Caco-2 (cell line): ENCODE data around the gene PPM1E. TPM values are rescaled to one million over a fixed set of nuclear protein-coding genes. Genes with fewer than 3 reads are reported as not detected.
A peak's percentile ranks its signal among the peaks of the same experiment; 100 is the strongest.
"Not testable (repeated sequence)": the region's sequence is repeated elsewhere in the genome, so short reads cannot be mapped to it uniquely, and the experiment has no call there.

ENCODE experiments used
- BruUV-seq: library from RNA; stranded (reverse); fragments of 400-500 nt; replicated peaks from 2 replicates; lab custom pipeline; 2021; lab: Mats Ljungman, UMichigan
- CTCF ChIA-PET: fragments of 300-600 bp; sonication (Branson Sonifier 250); formaldehyde crosslinking; loops from one replicate; lab custom pipeline; 2022; ENCODE audit warnings: antibody characterized with exemption; lab: Charles Lee
- POLR2A ChIA-PET: fragments of 300-600 bp; sonication (Branson Sonifier 250); formaldehyde crosslinking; loops from one replicate; lab custom pipeline; 2022; ENCODE audit warnings: antibody characterized with exemption; lab: Charles Lee
- DNase-seq, 2 experiments: peaks; one replicate each; pipeline versions ENCODE4 v3.0.0 to v3.0.0-alpha.2; 2020 to 2022
- H3K27me3 ChIP-seq: replicated peaks from 2 replicates; pipeline ENCODE4 v1.6.0; 2011; ENCODE audit warnings: low read length; ENCODE audit not compliant: control insufficient read depth, insufficient read depth
- H3K36me3 ChIP-seq: 2 replicates; pipeline ENCODE4 v1.5.1; 2011; ENCODE audit warnings: low read length; ENCODE audit not compliant: control insufficient read depth, insufficient read depth
- H3K4me1 ChIP-seq: fragments of 250-450 bp; sonication (Bioruptor Pico); 2 replicates; pipeline ENCODE4 v1.5.1; 2020; ENCODE audit warnings: mild to moderate bottlenecking
- H3K4me3 ChIP-seq: 2 replicates; pipeline ENCODE4 v1.5.1; 2011; ENCODE audit warnings: low read depth, mild to moderate bottlenecking, control low read depth, low read length
- H3K9me3 ChIP-seq: fragments of 250-450 bp; sonication (Bioruptor Pico); 2 replicates; pipeline ENCODE4 v1.5.1; 2020; ENCODE audit warnings: mild to moderate bottlenecking, moderate library complexity
- H3K27ac Mint-ChIP-seq: one replicate; pipeline ENCODE4 v1.8.0; 2022; ENCODE audit warnings: mixed read lengths; ENCODE audit not compliant: unreplicated experiment
- H3K27me3 Mint-ChIP-seq: one replicate; pipeline ENCODE4 v1.8.0; 2022; ENCODE audit warnings: mixed read lengths; ENCODE audit not compliant: insufficient read depth, unreplicated experiment
- H3K36me3 Mint-ChIP-seq: one replicate; pipeline ENCODE4 v1.8.0; 2022; ENCODE audit warnings: mild to moderate bottlenecking, mixed read lengths; ENCODE audit not compliant: insufficient read depth, unreplicated experiment
- H3K4me1 Mint-ChIP-seq: one replicate; pipeline ENCODE4 v1.8.0; 2022; ENCODE audit warnings: low read depth, mixed read lengths; ENCODE audit not compliant: unreplicated experiment
- H3K4me3 Mint-ChIP-seq: one replicate; pipeline ENCODE4 v1.8.0; 2022; ENCODE audit warnings: mild to moderate bottlenecking, moderate library complexity, mixed read lengths; ENCODE audit not compliant: unreplicated experiment
- H3K9me3 Mint-ChIP-seq: one replicate; pipeline ENCODE4 v1.8.0; 2022; ENCODE audit warnings: mixed read lengths; ENCODE audit not compliant: unreplicated experiment
- intact Hi-C: fragments of 100-400 bp; cut with micrococcal nuclease; formaldehyde crosslinking; loops from one replicate; pipeline ENCODE4 v1.10.0; 2022; ENCODE audit not compliant: unreplicated experiment
- total RNA-seq: library from RNA; stranded (reverse); gene quantifications from 2 replicates; pipeline ENCODE4 v1.2.3, GENCODE V29; 2022
- TF ChIP-seq, protein P1 (sequence below), 2 experiments: fragments of 200-600 bp in 1 of 2; IDR thresholded peaks; 1 replicate in 1 of 2; 2 replicates in 1 of 2; pipeline versions ENCODE4 v1.5.1 to v1.8.0; 2011 to 2022; ENCODE audit warnings: antibody characterized with exemption in 1 of 2, control low read depth in 1 of 2, inconsistent platforms in 1 of 2, low read depth in 1 of 2, low read length in 1 of 2, mild to moderate bottlenecking in 1 of 2, moderate library complexity in 1 of 2; ENCODE audit not compliant: insufficient read depth in 1 of 2, severe bottlenecking in 1 of 2, unreplicated experiment in 1 of 2

Gene PPM1E
- total RNA-seq, 1 experiment from 2014 or later, result 0.09 TPM

DNA sequence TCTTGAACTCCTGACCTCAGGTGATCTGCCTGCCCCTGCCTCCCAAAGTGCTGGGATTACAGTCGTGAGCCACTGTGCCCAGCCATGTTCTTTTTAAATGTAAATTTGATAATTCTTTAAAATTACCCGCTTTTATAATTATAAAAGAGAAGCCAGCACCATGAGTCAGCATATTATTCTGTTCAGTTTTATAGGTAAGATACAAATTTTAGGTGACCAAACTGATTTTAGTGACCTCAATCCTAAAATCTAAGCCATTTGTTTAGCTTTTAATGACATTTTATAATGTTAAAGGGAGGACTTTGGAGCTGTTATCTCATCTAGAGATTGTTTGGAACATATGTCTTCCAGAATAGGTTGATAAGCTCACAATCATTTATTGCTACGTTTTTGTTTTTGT, 20.8 kb upstream of the PPM1E start:
- Mint-ChIP-seq H3K27me3 (no peaks in the 10 kb centered on the region), H3K36me3 (peaks cover 5% of the 10 kb centered on the region), H3K4me3 (no peak overlapping the region), H3K9me3 (no peaks in the 10 kb centered on the region), H3K27ac (no peak overlapping the region), H3K4me1 (no peaks in the 10 kb centered on the region)
- TF ChIP-seq, protein P1, sequence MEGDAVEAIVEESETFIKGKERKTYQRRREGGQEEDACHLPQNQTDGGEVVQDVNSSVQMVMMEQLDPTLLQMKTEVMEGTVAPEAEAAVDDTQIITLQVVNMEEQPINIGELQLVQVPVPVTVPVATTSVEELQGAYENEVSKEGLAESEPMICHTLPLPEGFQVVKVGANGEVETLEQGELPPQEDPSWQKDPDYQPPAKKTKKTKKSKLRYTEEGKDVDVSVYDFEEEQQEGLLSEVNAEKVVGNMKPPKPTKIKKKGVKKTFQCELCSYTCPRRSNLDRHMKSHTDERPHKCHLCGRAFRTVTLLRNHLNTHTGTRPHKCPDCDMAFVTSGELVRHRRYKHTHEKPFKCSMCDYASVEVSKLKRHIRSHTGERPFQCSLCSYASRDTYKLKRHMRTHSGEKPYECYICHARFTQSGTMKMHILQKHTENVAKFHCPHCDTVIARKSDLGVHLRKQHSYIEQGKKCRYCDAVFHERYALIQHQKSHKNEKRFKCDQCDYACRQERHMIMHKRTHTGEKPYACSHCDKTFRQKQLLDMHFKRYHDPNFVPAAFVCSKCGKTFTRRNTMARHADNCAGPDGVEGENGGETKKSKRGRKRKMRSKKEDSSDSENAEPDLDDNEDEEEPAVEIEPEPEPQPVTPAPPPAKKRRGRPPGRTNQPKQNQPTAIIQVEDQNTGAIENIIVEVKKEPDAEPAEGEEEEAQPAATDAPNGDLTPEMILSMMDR (IDR thresholded peaks at IDR 0.05; ENCODE audit: insufficient read depth in 1 of 2, low read depth in 1 of 2, low read length in 1 of 2, severe bottlenecking in 1 of 2, unreplicated experiment in 1 of 2), result no peak
- Histone ChIP-seq H3K4me1 (no peaks in the 10 kb centered on the region), H3K4me3 (no peak overlapping the region), H3K27me3 (no peaks in the 10 kb centered on the region), H3K9me3 (no peaks in the 10 kb centered on the region), H3K36me3 (no peaks in the 10 kb centered on the region)
- ChIA-PET POLR2A (no interaction called here), CTCF (no interaction called here)
- no peak for DNase-seq
- BruUV-seq, result no TSS peak
- intact Hi-C loops, result no loop called here

DNA sequence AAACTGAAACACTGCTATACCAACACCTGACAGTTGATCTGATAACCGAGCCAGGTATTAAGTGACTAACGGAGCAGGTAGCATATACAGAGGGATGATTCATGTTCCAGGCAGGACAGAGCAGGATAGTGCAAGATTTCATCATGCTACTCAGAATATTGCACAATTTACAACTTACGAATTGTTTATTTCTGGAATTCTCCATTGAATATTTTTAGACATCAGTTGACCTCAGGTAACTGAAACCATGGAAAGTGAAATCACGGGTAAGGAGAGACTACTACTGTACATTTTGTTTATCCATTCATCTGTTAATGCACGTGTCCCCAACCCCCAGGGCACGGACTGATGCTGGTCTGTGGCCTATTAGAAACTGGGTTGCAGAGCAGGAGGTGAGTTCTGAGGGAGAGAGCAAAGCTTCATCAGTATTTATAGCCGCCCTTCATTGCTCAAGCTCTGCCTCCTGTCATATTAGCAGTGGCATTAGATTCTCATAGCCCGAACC, 14.5 kb upstream of the PPM1E start:
- H3K27ac Mint-ChIP-seq, result peak overlapping the region; percentile 80

GRCh38 chr17:58747674-58748073, 8.0 kb upstream of the PPM1E start:
- no TSS peak for BruUV-seq
- ChIA-PET CTCF (no interaction called here), POLR2A (no interaction called here)
- H3K4me1 ChIP-seq, result no peaks in the 10 kb centered on the region
- Mint-ChIP-seq H3K27ac (no peak overlapping the region), H3K4me1 (no peaks in the 10 kb centered on the region), H3K9me3 (no peaks in the 10 kb centered on the region), H3K36me3 (no peaks in the 10 kb centered on the region), H3K4me3 (no peak overlapping the region), H3K27me3 (no peaks in the 10 kb centered on the region)
- DNase-seq, result no peak
- no peak overlapping the region for H3K4me3 ChIP-seq
- H3K27me3 ChIP-seq, result no peaks in the 10 kb centered on the region
- intact Hi-C loops, result no loop called here
- no peaks in the 10 kb centered on the region for H3K36me3 ChIP-seq
- TF ChIP-seq, protein P1 (IDR thresholded peaks at IDR 0.05; ENCODE audit: insufficient read depth in 1 of 2, low read depth in 1 of 2, low read length in 1 of 2, severe bottlenecking in 1 of 2, unreplicated experiment in 1 of 2), result no peak
- no peaks in the 10 kb centered on the region for H3K9me3 ChIP-seq

More for the DNA sequence above, 14.5 kb upstream of the PPM1E start:
- intact Hi-C loops, result no loop called here
- DNase-seq, result peak in 1 of 2 experiments; percentile 12
- Mint-ChIP-seq H3K9me3 (peaks cover 9% of the 10 kb centered on the region), H3K4me3 (no peak overlapping the region), H3K36me3 (peaks cover 5% of the 10 kb centered on the region), H3K4me1 (peaks cover 8% of the 10 kb centered on the region), H3K27me3 (no peaks in the 10 kb centered on the region)
- TF ChIP-seq, protein P1 (IDR thresholded peaks at IDR 0.05; ENCODE audit: insufficient read depth in 1 of 2, low read depth in 1 of 2, low read length in 1 of 2, severe bottlenecking in 1 of 2, unreplicated experiment in 1 of 2), result no peak
- H3K9me3 ChIP-seq, result peaks cover 3% of the 10 kb centered on the region; the same call in 1 of the 2 replicates
- ChIA-PET POLR2A (no interaction called here), CTCF (no interaction called here)
- no TSS peak for BruUV-seq
- no peak overlapping the region for H3K4me3 ChIP-seq
- no peaks in the 10 kb centered on the region for H3K36me3 ChIP-seq
- H3K4me1 ChIP-seq, result no peaks in the 10 kb centered on the region; the same call in 1 of the 2 replicates
- no peaks in the 10 kb centered on the region for H3K27me3 ChIP-seq

DNA sequence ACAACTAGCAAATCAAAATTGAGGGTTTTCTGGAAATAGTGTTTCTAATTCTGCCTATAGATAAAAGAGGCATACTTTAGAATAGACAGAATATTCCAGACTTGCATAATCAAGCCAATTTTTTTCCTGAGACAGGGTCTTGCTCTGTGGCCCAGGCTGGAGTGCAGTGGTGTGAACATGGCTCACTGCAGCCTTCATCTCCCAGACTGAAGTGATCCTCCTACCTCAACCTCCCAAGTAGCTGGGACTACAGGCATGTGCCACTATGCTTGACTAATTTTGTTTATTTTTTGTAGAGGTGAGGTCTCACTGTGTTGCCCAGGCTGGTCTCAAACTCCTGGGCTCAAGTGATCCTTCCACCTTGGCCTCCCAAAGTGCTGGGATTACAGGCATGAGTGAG, 6.0 kb upstream of the PPM1E start:
- DNase-seq, H3K27me3 Mint-ChIP-seq, H3K9me3 ChIP-seq, H3K36me3 ChIP-seq, H3K27ac Mint-ChIP-seq, H3K36me3 Mint-ChIP-seq, H3K4me1 Mint-ChIP-seq, H3K4me3 ChIP-seq, intact Hi-C loops, BruUV-seq, H3K27me3 ChIP-seq, H3K9me3 Mint-ChIP-seq, CTCF ChIA-PET, H3K4me1 ChIP-seq, H3K4me3 Mint-ChIP-seq: not testable (repeated sequence)
- POLR2A ChIA-PET, result interaction anchor here (0.6 kb wide), 2 partner anchors 174 to 1011 kb away, joined by 3 to 4 read pairs; no protein-coding TSS in a partner anchor
